GM19035 (cell line): ENCODE data around the gene IGF1.

Source experiments
- ATAC-seq: cut with Tn5 transposase; IDR thresholded peaks from one replicate; pipeline ENCODE4 v1.9.1; 2021; ENCODE audit not compliant: unreplicated experiment

The IGF1 gene

DNA sequence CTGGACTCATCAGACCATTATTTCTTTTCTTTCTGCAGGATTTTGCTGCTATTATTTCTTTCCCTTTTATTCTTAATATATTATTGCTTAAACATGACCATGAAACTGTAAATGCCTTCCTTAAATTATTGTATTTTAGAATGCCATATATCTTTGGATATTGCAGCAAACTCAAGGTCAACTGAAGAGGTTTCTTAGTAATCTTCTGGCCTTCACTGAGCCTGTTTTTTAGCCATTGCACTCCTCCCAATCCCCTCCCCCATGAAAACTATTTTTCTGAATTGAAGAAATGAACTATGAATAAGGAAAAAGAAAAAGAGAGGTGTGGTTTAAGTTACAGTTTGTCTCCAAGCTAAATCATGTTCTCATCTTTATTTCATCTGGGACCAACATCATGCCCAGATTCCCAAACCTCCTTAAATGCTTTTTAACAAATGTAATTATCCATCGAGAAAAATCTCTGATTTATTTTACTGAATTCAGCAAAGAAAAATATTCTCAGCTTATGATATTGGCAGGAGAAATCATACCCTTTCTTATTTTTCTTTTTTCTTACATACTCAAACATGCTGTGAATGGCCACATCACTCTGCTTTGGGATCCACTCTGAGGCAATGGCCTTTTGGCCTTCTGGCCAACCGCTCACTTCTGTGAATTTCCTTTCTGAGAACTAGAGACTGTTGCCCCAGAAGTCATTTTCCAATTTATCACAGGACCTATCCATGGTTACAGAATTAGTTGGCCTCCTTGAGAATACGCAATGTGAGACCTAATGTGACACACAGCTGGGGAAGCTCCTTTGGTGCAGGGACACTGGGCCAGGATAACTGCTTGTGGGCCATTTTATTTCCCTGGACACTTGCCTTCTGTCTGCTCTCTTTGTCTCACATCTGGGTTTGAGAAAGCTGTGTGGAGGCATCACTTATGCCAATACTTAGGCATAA lies 50.9 kb downstream of the IGF1 start:
- ATAC-seq: no peak

GRCh38 chr12:102427543-102427941 lies 52.8 kb downstream of the IGF1 start:
- ATAC-seq: no peak

DNA sequence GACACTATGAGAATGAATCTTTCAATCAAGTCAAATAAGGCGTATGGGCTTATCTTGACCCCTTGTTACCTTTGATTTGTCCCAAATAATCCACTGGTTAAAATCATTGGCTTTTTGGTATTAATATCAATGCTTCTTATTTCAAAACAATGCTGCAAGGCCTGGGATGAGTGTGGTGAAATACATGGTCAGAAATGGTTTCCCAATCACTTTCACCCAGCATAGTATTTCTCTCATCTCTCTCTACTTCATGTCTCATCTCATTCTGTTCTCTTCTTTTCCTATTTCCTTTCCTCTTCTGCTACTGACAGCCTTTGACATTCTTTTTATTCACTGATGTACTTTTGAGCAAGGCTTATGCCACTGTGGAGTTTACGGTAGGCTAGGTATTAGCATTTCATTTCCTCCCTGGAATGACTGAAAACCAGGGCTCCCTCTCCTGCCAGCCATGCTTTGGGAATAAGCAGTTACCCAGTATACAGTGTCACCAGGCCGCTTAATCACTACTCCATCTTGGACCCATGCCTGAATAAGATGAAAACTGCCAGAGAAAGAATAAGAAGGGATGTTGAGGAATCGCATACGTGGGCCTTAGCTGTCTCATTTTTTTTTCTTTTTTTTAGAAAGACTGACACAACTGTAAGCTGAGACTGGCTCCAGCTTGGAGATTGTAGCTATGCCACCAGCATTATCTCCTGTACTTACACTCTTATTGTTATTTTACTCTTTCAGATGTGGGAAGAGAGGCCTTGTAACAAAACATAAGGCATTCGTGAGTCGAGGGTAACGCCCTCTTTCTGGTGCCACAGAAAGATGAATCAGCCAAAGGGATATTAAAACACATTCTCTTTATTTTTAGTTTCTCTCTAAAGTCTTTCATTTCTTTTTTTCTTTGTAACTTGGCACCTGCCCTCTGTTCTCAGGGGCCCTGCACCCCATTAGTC lies 53.5 kb downstream of the IGF1 start:
- no peak for ATAC-seq

DNA sequence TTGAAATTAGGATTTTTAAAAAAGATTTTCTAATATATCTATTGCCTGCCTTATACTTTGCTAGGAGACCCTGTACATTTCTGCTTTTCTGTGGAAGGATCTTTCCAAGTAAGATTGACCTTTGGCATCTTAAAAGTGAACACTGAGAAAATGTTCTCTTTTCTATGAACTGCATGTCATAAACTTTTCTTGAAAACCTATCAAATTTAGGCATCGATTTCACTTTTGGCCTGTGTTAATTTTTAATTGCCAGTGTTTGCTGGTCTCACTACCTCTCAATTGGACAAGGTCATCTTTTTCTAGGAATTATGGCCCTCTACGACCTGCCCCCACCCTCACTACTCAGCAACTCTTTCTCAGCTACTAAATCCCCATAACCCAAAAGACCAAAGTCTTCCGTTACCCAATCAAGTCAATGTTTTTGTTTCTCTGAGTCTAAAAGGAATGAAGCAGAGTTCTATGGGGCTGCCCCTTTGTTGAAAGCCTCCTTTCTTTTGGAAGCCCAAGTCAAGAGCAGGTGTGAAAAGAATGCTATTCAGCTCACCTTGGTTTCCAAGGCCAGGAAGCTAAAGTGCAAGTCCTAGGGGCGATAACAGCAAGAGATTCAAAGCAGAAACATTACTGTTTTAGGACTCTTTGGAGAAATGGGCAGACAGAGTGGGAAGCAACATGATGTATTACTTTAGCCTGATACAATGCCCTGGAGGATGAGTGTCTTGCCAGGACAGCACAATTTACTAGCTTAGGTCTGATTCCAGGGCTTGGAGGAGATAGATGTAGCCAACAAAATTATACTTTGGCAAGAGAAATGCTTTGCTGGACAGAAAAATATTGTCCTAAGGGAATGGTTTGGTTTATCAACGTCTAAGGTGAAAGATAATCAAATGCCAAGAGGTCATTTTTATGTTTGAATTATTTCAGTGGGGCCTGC lies 55.0 kb downstream of the IGF1 start:
- ATAC-seq: no peak

- ATAC-seq: no peak
Measured at GRCh38 chr12:102423462-102423861, 56.9 kb downstream of the IGF1 start.

DNA sequence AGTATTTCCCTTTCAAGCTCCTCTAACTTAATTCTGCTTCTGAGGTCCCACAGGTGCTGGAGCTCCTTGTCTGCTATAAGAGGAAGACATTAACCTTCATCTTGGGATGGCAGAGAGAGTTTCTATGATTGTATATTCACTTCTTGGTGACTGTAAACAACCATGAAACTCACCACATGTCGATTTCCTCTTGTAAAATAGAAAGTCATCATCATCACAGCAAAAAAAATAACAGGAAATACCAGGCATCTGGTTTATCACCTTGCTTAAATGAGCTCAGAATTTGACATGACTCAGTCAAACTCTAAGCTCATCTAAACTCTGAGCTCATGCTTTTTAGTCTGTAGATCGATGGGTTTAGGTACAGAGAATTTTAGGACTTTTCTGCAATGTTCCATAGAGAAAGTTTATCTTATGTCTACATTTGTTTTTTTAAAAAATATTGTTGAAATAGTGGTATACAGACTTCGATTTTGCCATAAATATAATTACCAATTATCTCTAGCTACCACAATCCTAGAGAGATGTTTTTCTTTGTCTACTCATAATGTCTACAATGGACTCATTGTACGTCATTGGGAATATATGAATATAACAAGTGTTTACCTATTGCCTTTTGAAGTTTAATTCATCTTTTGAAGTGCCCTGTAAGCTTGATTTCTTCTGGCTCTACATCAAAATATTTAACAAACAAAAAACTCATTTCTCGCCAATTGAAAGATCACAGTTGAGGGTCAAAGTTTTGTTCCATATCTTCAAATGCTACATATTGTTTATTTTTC lies 58.4 kb downstream of the IGF1 start:
- ATAC-seq: no peak

GRCh38 chr12:102419094-102419764 lies 61.1 kb downstream of the IGF1 start:
- ATAC-seq: no peak

- no peak for ATAC-seq
Measured at GRCh38 chr12:102417055-102417454, 63.3 kb downstream of the IGF1 start.

- ATAC-seq: no peak
Measured at GRCh38 chr12:102415515-102415914, 64.8 kb downstream of the IGF1 start.

DNA sequence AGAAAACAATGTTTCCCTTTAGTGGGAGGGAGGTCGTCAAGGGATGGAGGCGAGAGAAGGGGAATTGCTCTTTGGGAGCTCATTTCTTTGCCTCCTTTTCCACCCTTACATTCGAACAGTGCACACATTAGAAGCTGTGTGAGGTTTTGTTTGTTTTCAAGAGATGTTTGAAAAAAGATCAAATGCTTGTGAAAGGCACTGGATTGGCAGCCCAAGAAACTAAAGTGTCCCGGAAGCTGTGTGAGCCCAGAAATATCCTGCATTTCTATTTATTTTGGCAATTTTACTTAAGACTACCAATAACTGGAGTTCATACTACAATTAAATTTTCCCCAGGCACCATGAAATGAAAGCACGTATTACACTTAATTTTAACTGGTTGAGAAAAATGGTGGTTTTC lies 67.0 kb downstream of the IGF1 start:
- no peak for ATAC-seq

DNA sequence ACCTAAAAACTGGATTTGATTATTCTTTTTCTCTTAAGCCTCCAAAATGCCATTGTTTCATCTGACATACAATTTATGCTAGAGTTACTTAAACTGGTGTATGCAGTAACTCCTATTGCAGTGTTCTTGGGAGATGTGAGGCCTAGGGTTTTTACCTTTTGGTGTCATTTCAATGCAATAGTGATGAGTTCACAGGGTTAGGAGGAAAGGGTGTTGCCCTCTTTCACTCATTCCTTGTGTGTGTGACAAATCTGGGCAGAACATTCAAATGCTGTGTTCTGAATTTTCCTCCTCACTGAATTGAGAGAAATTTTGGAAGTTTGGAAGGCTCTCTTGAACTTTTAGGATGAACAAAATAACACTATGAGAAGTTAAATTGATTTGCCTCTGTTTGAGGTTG lies 69.9 kb downstream of the IGF1 start:
- no peak for ATAC-seq

GRCh38 chr12:102408487-102409297 lies 71.7 kb downstream of the IGF1 start:
- no peak for ATAC-seq

GRCh38 chr12:102407776-102408486 lies 72.4 kb downstream of the IGF1 start:
- ATAC-seq: no peak

DNA sequence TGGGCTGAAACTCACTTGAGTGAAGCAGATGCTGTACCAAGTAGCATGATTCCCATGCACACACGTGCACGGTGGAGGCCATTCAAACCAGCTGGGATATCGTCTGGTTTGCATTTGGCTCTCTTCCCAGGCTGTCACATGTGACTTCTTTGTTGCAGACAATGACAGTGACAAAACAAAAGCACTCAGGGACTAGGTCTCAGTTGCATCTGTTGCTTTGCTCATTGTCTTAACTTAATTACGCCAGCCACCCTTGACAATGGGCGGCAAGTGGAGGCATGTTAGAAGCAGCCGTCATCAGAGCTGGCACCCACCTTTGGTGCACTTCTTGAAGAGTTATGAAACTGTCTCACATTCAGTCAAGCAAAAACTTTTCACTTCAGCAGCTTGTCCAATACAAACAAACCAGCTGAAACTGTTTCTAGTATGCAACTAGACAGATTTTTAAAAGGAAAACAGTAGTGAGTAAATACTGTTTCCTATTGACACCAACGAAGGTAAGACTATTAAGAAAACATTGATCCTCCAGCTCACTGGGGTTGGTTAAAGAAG lies 74.3 kb downstream of the IGF1 start:
- no peak for ATAC-seq

DNA sequence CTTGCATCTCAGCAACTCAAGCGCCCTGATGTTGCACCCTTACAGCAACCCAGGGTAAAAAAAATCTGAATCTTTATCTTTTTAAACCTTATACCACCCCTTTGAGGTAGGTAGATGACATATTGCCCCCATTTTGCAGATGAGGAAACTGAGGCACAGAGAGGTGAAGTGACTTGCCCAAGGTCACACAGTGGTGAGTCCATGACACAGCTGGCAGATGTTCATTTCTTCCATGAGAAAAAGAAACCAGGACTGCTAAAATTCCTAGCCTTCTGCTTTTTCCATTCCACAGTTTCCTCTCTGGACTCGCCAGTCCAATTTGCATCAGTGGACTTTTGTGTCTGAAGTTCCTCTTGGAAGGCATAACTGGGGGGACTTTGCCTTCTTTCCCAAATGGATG lies 79.3 kb downstream of the IGF1 start:
- ATAC-seq: no peak

DNA sequence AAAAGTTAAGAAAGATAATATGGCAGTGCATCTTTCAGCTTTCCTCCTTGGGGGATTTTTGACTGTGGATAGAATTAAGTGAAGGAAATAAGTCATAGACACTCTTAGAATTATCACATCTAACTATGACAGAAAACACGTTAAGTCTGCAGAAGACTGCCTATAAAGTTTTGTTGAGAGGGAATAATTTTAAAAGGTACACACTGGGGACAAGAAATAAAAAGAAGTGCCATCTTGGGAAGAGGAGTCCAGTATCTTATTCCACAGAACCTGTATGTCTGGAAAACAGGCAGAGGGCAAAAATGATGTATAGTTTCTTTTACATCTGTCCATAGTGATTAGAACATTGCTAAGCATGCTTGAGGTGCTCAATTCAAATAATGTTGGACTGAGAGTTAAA lies 80.7 kb downstream of the IGF1 start:
- no peak for ATAC-seq

GRCh38 chr12:102396276-102396675 lies 84.1 kb downstream of the IGF1 start:
- no peak for ATAC-seq

- no peak for ATAC-seq
Measured at GRCh38 chr12:102394200-102394599, 86.2 kb downstream of the IGF1 start.
